MCF 10A (cell line): Measurements from ENCODE around the gene ABCA12. TPM values are rescaled to one million over a fixed set of nuclear protein-coding genes. Genes with fewer than 3 reads are reported as not detected.
A peak's percentile ranks its signal among the peaks of the same experiment; 100 is the strongest.

ENCODE experiments used
- BruUV-seq: library from RNA; stranded (reverse); fragments of 400-500 nt; replicated peaks from 2 replicates; lab custom pipeline; 2021; lab: Mats Ljungman, UMichigan
- CTCF ChIA-PET: fragments of 300-600 bp; sonication (Branson Sonifier 250); formaldehyde crosslinking; extraction: SDS; loops from one replicate; lab custom pipeline; 2021; ENCODE audit warnings: antibody characterized with exemption, inconsistent platforms; lab: Yijun Ruan, JAX
- POLR2A ChIA-PET: fragments of 300-600, 350-650 bp; sonication (Branson Sonifier 250); formaldehyde crosslinking; extraction: SDS; loops from one replicate; lab custom pipeline; 2020; ENCODE audit warnings: antibody characterized with exemption, inconsistent platforms; lab: Yijun Ruan, JAX
- DNase-seq: peaks from one replicate; pipeline ENCODE4 v3.0.0-alpha.2; 2018; ENCODE audit not compliant: unreplicated experiment
- H3K27ac Mint-ChIP-seq: one replicate; pipeline ENCODE4 v1.8.0; 2022; ENCODE audit warnings: mild to moderate bottlenecking, low read depth, mixed read lengths; ENCODE audit not compliant: unreplicated experiment
- H3K27me3 Mint-ChIP-seq: one replicate; pipeline ENCODE4 v1.8.0; 2022; ENCODE audit warnings: mixed read lengths; ENCODE audit not compliant: insufficient read depth, unreplicated experiment
- H3K36me3 Mint-ChIP-seq: one replicate; pipeline ENCODE4 v1.8.0; 2022; ENCODE audit warnings: mild to moderate bottlenecking, moderate library complexity, mixed read lengths; ENCODE audit not compliant: insufficient read depth, unreplicated experiment
- H3K4me1 Mint-ChIP-seq: one replicate; pipeline ENCODE4 v1.8.0; 2022; ENCODE audit warnings: mixed read lengths; ENCODE audit not compliant: insufficient read depth, unreplicated experiment
- H3K4me3 Mint-ChIP-seq: one replicate; pipeline ENCODE4 v1.8.0; 2022; ENCODE audit warnings: mild to moderate bottlenecking, moderate library complexity, mixed read lengths; ENCODE audit not compliant: unreplicated experiment
- H3K9me3 Mint-ChIP-seq: one replicate; pipeline ENCODE4 v1.8.0; 2022; ENCODE audit warnings: mixed read lengths; ENCODE audit not compliant: unreplicated experiment
- intact Hi-C: fragments of 100-400 bp; cut with micrococcal nuclease; formaldehyde crosslinking; loops from 2 replicates; pipeline ENCODE4 v1.14.1; 2022
- total RNA-seq: library from RNA; stranded (reverse); gene quantifications from 2 replicates; pipeline ENCODE4 v1.2.3, GENCODE V29; 2022
- TF ChIP-seq, protein P1 (sequence below): fragments of 200-600 bp; IDR thresholded peaks from one replicate; pipeline ENCODE4 v1.8.0; 2022; ENCODE audit warnings: antibody characterized with exemption, mild to moderate bottlenecking; ENCODE audit not compliant: unreplicated experiment

The ABCA12 gene
- total RNA-seq, 1 experiment from 2014 or later = 37.8 TPM

DNA sequence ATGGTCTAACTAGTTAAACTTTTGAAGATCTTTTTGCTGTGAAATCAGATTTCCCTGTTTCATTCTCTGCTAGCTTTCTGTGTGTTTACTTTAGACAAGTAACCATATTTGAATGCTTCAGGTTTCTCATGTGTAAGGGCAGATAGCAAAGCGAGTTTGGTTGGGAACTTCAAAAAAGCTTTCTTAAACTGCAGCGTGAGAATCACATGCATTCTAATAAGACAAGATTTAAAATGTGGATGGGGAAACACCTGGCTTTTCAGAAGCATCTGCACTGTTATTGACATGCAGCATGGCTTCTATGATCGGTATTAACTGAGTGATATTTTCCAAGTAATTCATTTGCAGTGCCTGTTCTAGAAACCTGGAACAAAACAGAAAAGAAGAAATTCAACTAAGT, 119.3 kb downstream of the ABCA12 start:
- TF ChIP-seq, protein P1, sequence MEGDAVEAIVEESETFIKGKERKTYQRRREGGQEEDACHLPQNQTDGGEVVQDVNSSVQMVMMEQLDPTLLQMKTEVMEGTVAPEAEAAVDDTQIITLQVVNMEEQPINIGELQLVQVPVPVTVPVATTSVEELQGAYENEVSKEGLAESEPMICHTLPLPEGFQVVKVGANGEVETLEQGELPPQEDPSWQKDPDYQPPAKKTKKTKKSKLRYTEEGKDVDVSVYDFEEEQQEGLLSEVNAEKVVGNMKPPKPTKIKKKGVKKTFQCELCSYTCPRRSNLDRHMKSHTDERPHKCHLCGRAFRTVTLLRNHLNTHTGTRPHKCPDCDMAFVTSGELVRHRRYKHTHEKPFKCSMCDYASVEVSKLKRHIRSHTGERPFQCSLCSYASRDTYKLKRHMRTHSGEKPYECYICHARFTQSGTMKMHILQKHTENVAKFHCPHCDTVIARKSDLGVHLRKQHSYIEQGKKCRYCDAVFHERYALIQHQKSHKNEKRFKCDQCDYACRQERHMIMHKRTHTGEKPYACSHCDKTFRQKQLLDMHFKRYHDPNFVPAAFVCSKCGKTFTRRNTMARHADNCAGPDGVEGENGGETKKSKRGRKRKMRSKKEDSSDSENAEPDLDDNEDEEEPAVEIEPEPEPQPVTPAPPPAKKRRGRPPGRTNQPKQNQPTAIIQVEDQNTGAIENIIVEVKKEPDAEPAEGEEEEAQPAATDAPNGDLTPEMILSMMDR = no peak
- no TSS peak for BruUV-seq
- Mint-ChIP-seq H3K27ac (no peak overlapping the region), H3K9me3 (no peaks in the 10 kb centered on the region), H3K4me3 (no peak overlapping the region), H3K4me1 (peaks cover 8% of the 10 kb centered on the region), H3K27me3 (no peaks in the 10 kb centered on the region), H3K36me3 (peaks cover 49% of the 10 kb centered on the region)
- intact Hi-C loops = no loop called here
- DNase-seq = no peak
- ChIA-PET CTCF (no interaction called here), POLR2A (no interaction called here)

DNA sequence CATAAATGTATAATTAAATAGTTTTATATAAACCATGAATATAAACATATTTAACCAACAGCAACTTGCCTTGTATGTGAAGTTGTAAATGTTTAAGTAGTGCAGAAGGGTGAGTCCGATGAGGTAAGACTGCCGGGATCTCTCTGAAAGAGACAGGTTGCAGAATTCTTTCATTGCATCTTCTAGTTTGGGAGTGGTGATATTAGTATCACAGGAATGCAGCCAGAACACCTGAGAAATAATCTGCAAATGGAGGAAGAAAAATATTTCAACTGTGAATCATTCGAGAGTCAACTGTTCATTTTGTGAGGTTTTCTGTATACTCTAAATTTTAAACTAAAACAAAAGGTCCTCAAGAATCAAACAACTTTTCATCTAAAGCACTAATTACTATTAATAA, 123.0 kb downstream of the ABCA12 start:
- H3K36me3 Mint-ChIP-seq = peaks cover 62% of the 10 kb centered on the region
- ChIA-PET POLR2A (interaction anchor here (1.2 kb wide), 1 partner anchor 46 kb away, joined by 3 read pairs; no protein-coding TSS in a partner anchor), CTCF (no interaction called here)
- no peak overlapping the region for H3K4me3 Mint-ChIP-seq
- H3K27me3 Mint-ChIP-seq = no peaks in the 10 kb centered on the region
- DNase-seq = no peak
- no peaks in the 10 kb centered on the region for H3K4me1 Mint-ChIP-seq
- BruUV-seq = no TSS peak
- H3K9me3 Mint-ChIP-seq = no peaks in the 10 kb centered on the region
- TF ChIP-seq, protein P1 = no peak
- H3K27ac Mint-ChIP-seq = no peak overlapping the region
- intact Hi-C loops = no loop called here

DNA sequence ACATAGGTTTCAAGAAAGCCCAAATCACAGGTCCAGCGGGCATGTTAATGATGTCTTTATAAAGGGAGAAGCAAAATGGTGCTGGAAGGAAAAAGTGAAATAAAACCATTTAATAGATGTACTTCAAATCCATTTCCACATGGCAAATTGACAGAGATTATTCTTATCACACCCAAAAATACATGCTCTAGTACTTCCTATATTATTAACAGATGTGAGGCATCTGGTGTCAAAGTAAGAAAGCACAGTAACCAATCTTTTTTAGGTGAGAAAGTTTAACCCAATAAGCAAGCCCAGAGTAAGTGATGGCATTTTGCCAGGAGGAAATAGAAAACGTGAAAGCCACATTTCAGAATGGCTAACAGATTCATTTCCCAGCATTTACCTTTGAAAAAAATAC, 128.0 kb downstream of the ABCA12 start:
- Mint-ChIP-seq H3K4me3 (no peak overlapping the region), H3K36me3 (peaks cover 59% of the 10 kb centered on the region), H3K4me1 (no peaks in the 10 kb centered on the region), H3K27ac (no peak overlapping the region), H3K27me3 (no peaks in the 10 kb centered on the region), H3K9me3 (no peaks in the 10 kb centered on the region)
- ChIA-PET POLR2A (no interaction called here), CTCF (interaction anchor here (0.7 to 1.2 kb wide), 2 partner anchors 11 to 47 kb away, joined by 3 read pairs; no protein-coding TSS in a partner anchor)
- BruUV-seq = no TSS peak
- intact Hi-C loops = no loop called here
- TF ChIP-seq, protein P1 = no peak
- no peak for DNase-seq

DNA sequence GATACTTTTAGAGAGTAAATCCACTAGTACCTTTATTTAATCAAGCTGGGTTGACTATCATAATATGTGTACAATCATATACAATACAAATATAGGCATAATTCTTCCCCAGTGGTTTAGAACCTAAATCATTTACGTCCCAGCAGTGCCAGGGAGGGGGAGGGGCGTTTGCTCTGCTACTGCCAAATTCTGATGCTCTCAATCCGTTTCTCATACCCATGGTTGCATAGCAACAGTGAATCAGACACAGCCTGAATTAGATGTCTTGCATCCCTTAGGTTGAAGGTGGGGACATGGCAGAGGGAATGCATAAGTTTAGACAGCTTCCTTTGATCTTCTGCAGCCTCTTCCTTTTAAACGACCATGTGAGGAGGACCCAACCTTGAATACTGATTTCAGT, 135.4 kb downstream of the ABCA12 start:
- H3K27me3 Mint-ChIP-seq = no peaks in the 10 kb centered on the region
- peak; percentile 3 for DNase-seq
- TF ChIP-seq, protein P1 = no peak
- no TSS peak for BruUV-seq
- ChIA-PET CTCF (interaction anchor here (0.5 to 0.7 kb wide), 3 partner anchors 292 to 1120 kb away, joined by 3 read pairs; no protein-coding TSS in a partner anchor), POLR2A (interaction anchor here (0.8 kb wide), 1 partner anchor 788 kb away, joined by 3 read pairs; no protein-coding TSS in a partner anchor)
- H3K27ac Mint-ChIP-seq = no peak overlapping the region
- no peak overlapping the region for H3K4me3 Mint-ChIP-seq
- H3K4me1 Mint-ChIP-seq = no peaks in the 10 kb centered on the region
- H3K9me3 Mint-ChIP-seq = no peaks in the 10 kb centered on the region
- H3K36me3 Mint-ChIP-seq = peaks cover 47% of the 10 kb centered on the region
- intact Hi-C loops = loop anchor here (5.0 kb wide), 1 partner anchor 919 kb away; no protein-coding TSS in a partner anchor
